Activated CD8-positive, alpha-beta memory T cell treated with anti-CD3 and anti-CD28 coated beads, Interleukin-2, amount 50 U/mL, for 1 hour (primary cell): ENCODE measurements around the gene SYT15.
"Not testable (repeated sequence)": the region's sequence is repeated elsewhere in the genome, so short reads cannot be mapped to it uniquely, and the experiment has no call there.

Experiments
- DNase-seq: peaks from one replicate; pipeline ENCODE4 v3.0.0-alpha.2; 2020; ENCODE audit errors: extremely low read depth

The SYT15 gene

GRCh38 chr10:46556515-46557318 lies 22.2 kb upstream of the SYT15 start, which contains the start of gene GPRIN2:
Gene GPRIN2, minus strand, starts transcription at chr10:46556658. Its CDS starts 5,922 bp downstream, at chr10:46550736.
- no peak for DNase-seq

GRCh38 chr10:46557319-46558121 lies 21.4 kb upstream of the SYT15 start:
- DNase-seq, result no peak

- DNase-seq, result no peak
These were observed 20.9 kb upstream of the SYT15 start for GRCh38 chr10:46558122-46558391.

GRCh38 chr10:46558392-46559185 lies 20.3 kb upstream of the SYT15 start:
- no peak for DNase-seq

GRCh38 chr10:46559231-46559671 lies 19.7 kb upstream of the SYT15 start:
- no peak for DNase-seq

GRCh38 chr10:46560381-46560780 lies 18.5 kb upstream of the SYT15 start:
- no peak for DNase-seq

- DNase-seq, result no peak
These were observed 18.0 kb upstream of the SYT15 start for GRCh38 chr10:46560952-46561351.

GRCh38 chr10:46565591-46566332 lies 13.2 kb upstream of the SYT15 start:
- DNase-seq, result not testable (repeated sequence)

GRCh38 chr10:46567151-46567550 lies 11.8 kb upstream of the SYT15 start:
- not testable (repeated sequence) for DNase-seq

GRCh38 chr10:46570655-46571054 lies 8.3 kb upstream of the SYT15 start:
- DNase-seq, result not testable (repeated sequence)

GRCh38 chr10:46572765-46573164 lies 6.2 kb upstream of the SYT15 start:
- not testable (repeated sequence) for DNase-seq

- not testable (repeated sequence) for DNase-seq
These were observed 5.6 kb upstream of the SYT15 start for GRCh38 chr10:46573314-46573713.

- not testable (repeated sequence) for DNase-seq
These were observed 5.0 kb upstream of the SYT15 start for GRCh38 chr10:46573884-46574283.

- not testable (repeated sequence) for DNase-seq
These were observed 1.1 kb upstream of the SYT15 start for GRCh38 chr10:46577624-46578473.

- not testable (repeated sequence) for DNase-seq
These were observed 450 bp downstream of the SYT15 start for GRCh38 chr10:46579378-46579777.

GRCh38 chr10:46581997-46582396 lies 3.1 kb downstream of the SYT15 start:
- DNase-seq, result not testable (repeated sequence)

- not testable (repeated sequence) for DNase-seq
These were observed 3.6 kb downstream of the SYT15 start for GRCh38 chr10:46582568-46582967.

GRCh38 chr10:46584196-46584595 lies 5.3 kb downstream of the SYT15 start:
- DNase-seq, result not testable (repeated sequence)

GRCh38 chr10:46585246-46585645 lies 6.3 kb downstream of the SYT15 start:
- not testable (repeated sequence) for DNase-seq

- not testable (repeated sequence) for DNase-seq
These were observed 8.6 kb downstream of the SYT15 start for GRCh38 chr10:46587546-46587945.
